HFF-Myc (cell line): ENCODE measurements around the gene KCNIP1.

Source experiments
- DNase-seq: peaks from one replicate; pipeline ENCODE4 v3.0.0-alpha.2; 2011; ENCODE audit warnings: low read depth; ENCODE audit errors: extremely low read depth
- H3K4me3 ChIP-seq: replicated peaks from 2 replicates; pipeline ENCODE4 v1.5.1; 2011; ENCODE audit warnings: low read depth, mild to moderate bottlenecking, control low read depth, low read length
- TF ChIP-seq, protein P1 (sequence below): IDR thresholded peaks from 2 replicates; pipeline ENCODE4 v1.5.1; 2012; ENCODE audit warnings: mild to moderate bottlenecking, low read depth, low read length, control low read depth; ENCODE audit errors: missing control alignments

Gene KCNIP1

DNA sequence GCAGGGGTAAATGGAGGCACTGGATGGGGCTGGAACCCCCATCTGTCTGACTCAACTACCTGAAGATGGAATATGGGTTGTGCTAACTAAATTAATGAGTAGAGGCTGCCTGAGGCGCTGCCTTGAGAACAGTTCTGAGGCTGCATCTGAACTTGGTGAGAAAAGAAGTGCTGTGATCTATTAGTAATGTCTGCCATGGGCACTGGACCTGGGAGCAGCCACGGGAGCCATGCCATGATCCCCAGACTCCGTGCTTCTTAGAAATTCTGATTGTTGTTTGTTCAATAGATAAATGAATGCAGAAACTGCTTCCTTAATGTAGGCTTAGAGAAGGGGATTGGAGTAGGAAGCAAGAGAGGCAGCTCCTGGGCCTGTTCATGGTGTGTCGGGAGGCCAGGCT, 80.2 kb downstream of the KCNIP1 start:
- TF ChIP-seq, protein P1, sequence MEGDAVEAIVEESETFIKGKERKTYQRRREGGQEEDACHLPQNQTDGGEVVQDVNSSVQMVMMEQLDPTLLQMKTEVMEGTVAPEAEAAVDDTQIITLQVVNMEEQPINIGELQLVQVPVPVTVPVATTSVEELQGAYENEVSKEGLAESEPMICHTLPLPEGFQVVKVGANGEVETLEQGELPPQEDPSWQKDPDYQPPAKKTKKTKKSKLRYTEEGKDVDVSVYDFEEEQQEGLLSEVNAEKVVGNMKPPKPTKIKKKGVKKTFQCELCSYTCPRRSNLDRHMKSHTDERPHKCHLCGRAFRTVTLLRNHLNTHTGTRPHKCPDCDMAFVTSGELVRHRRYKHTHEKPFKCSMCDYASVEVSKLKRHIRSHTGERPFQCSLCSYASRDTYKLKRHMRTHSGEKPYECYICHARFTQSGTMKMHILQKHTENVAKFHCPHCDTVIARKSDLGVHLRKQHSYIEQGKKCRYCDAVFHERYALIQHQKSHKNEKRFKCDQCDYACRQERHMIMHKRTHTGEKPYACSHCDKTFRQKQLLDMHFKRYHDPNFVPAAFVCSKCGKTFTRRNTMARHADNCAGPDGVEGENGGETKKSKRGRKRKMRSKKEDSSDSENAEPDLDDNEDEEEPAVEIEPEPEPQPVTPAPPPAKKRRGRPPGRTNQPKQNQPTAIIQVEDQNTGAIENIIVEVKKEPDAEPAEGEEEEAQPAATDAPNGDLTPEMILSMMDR = no peak
- no peak for DNase-seq
- no peak overlapping the region for H3K4me3 ChIP-seq

DNA sequence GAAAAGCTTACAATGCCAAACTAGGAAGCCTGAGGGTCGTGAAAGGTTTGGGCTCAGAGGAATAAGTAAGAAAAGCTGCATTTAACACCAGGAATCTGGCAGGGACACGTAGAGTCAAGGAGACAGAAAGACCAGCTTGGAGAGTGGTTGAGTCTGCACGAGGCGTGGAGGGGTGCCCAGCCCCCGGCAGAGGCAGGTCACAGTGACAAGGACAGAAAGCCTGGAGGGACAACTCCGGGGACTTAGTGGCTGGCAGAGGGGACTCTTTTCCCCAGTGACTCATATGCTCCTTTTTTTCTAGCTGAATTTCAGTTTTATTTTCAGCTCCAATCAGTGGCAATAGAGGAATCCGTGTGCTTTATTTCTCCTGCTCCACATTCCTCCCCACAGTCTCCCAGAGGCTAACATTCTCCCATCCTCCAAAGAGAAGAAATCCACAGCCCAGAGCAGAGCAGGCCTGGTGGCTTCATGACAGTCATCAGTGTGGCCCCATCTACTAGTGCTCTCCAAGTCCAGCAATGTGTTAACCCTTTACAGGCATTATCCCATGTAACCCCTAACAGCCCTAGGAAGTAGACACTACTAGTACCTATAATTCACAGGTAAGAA, 80.7 kb downstream of the KCNIP1 start:
- TF ChIP-seq, protein P1 = no peak
- H3K4me3 ChIP-seq = no peak overlapping the region
- no peak for DNase-seq

GRCh38 chr5:170585273-170585948, 81.6 kb downstream of the KCNIP1 start:
- DNase-seq = no peak
- TF ChIP-seq, protein P1 = no peak
- H3K4me3 ChIP-seq = no peak overlapping the region

DNA sequence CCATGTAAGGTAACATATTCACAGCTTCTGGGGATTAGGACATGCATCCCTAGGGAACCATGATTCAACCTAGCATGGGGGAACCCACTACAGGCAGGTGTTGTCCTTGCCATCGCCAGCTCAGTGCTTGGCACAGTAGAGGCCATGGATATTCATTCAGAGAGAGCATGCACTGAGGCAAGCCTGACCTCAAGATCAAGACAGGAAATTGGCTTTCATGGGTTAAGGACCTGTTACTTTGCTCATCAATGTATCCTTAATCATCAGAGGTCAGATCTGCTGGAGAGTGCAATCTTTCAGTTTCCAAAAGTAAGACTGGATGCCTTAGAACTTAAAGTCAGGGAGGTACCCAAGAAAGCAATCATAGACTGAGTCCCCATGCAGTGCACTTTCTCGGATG, 84.0 kb downstream of the KCNIP1 start:
- DNase-seq = no peak
- TF ChIP-seq, protein P1 = no peak
- no peak overlapping the region for H3K4me3 ChIP-seq

DNA sequence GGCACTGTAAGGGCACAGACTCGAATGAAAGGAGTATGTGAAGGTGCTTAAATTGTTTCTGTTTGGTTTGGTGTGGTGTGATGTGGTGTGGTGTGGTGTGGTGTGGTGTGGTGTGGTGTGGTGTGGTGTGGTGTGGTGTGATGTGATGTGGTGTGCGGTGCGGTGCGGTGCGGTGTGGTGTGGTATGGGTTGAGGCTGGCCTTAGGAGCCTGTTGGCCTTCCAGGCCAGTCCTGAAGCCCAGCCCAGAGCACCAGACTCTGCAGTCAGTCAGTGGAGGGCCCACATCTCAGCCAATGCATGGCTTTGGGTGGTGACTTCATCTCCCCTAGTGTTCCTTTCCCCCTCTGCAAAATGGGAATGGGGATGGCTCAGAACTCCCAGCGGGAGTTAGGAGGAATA, 85.8 kb downstream of the KCNIP1 start:
- H3K4me3 ChIP-seq = no peak overlapping the region
- DNase-seq = no peak
- TF ChIP-seq, protein P1 = no peak

- H3K4me3 ChIP-seq = no peak overlapping the region
- TF ChIP-seq, protein P1 = no peak
- no peak for DNase-seq
Measured at GRCh38 chr5:170590566-170590965, 86.7 kb downstream of the KCNIP1 start.

GRCh38 chr5:170591054-170591453, 87.2 kb downstream of the KCNIP1 start:
- no peak overlapping the region for H3K4me3 ChIP-seq
- TF ChIP-seq, protein P1 = no peak
- no peak for DNase-seq
